Epithelial cell of prostate (primary cell): ENCODE measurements around the gene IRX6.

Experiments used
- DNase-seq: peaks from one replicate; pipeline ENCODE4 v3.0.0-alpha.2; 2011; ENCODE audit warnings: low read depth, low spot score
- H3K27ac ChIP-seq: fragments of 450-650 bp; 2 replicates; pipeline ENCODE4 v1.5.1; 2017; ENCODE audit warnings: mild to moderate bottlenecking

The IRX6 gene

DNA sequence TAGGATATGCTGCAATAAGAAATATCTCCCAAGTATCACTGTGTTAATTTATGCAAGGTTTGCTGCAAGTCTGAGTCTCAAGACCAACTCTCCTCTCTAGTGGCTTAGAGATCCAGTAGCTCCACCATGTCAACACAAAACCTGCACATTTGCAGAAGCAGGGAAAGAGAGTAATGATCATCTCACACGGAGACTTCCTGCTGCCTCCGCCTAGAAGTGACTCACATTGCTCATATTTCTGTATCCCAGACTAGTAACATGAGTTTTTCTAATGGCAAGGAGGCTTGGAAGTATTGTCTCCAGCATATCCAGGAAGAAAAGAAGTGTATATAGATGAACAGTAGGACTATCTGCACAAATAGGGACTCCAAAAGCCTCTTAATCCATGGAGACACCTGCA lies 15.0 kb upstream of the IRX6 start:
- H3K27ac ChIP-seq, result no peak overlapping the region
- DNase-seq, result no peak

DNA sequence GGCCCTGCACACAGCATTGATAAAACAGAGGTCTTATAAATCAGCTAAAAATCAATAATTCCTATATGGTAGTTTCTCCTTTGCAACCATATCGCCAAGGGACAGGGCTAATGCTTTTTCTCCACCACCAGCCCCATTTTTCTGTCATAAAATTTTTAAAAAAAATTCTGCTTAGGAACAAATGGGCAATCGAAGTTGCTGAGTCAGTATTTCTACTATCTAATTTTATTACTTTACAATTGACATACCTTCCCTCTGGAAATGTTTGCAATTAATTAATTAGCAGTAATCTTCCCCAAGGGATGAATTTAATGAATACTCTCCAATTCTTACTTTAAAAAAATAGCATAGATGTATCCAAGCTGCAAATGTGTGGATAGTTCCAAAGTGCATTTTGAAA lies 1.7 kb upstream of the IRX6 start:
- no peak overlapping the region for H3K27ac ChIP-seq
- no peak for DNase-seq

DNA sequence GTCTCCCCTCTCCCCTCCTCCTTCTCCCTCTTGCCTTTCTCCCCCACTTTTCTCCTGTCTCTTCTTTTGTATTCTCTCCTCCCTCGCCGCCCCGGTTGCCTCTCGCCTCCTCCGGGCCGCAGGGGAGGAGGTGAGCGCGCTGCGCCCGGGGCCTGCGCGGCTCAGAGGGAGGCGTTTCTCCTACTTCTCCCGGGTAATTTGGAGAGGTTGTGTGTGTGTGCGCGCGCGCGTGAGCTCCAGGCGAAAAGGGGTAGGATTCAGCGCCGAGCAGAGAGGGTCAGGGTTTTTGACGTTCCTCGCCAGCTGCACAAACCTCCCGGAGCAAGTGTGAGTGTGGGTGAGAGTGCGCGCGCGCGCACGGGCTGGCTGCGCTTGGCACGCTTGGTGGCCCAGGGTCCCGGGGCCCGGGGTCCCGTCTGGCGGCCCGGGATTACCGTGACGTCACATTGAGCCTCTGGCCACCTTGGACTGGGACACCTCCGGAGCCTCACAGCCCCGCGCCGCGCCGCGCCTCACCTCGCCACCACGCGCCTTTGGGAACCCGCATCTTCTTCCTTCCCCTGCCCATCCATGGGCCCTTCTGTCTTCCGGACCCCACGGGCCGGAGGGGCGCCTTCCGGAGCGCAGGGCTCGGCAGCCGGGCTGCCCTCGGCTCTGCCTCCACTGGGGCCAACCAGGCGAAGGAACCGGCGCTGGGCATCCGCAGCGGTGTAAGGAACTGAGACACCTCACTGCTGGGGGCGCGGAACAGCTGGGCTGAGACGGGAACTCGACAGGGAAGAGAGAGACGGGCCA lies 479 bp downstream of the IRX6 start:
- no peak overlapping the region for H3K27ac ChIP-seq
- no peak for DNase-seq

DNA sequence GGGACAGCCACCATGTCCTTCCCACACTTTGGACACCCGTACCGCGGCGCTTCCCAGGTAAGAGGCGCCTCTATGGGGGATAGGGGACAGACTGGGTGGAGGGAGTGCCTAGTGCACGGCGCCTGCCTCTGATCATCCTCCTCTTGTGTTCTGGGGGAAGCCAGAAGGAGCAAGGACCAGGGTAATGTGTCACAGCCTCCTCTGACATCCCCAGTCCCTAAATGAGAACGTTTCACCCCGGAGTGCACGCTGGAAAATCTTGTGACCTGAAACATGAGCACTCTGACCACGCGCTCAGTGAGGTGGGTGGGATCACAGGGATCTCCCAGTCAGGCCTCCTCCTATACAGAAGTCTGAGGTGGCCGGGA lies 1.1 kb downstream of the IRX6 start:
- DNase-seq, result no peak
- H3K27ac ChIP-seq, result no peak overlapping the region

DNA sequence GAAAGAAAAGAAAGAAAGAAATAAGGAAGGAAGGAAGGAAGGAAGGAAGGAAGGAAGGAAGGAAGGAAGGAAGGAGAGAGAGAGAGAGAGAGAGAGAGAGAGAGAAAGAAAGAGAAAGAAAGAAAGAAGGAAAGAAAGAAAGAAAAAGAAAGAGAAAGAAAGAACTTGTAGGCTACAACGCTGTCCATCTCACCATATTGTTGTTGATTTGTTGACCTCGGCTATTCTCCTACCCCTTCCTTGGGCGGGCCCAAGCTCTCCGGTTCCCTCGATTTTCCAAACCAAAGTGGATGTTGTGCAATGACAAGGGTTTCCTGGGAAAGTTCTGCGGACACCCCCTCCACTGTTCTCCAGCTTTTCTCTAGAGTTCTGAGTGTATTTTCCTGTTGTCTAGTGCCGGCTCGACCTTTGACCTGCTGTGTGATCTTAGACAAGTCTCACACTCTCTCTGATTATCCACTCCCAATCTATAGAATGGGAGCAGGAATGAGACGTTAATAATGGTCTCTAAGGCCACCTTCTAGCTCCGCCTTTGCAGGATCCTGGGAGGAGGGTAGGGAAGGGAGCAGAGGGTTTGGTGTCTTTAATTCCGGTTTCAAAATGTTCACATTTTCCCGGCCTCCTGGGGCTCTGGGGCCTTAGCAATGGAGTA lies 1.6 kb downstream of the IRX6 start:
- no peak overlapping the region for H3K27ac ChIP-seq
- DNase-seq, result no peak

DNA sequence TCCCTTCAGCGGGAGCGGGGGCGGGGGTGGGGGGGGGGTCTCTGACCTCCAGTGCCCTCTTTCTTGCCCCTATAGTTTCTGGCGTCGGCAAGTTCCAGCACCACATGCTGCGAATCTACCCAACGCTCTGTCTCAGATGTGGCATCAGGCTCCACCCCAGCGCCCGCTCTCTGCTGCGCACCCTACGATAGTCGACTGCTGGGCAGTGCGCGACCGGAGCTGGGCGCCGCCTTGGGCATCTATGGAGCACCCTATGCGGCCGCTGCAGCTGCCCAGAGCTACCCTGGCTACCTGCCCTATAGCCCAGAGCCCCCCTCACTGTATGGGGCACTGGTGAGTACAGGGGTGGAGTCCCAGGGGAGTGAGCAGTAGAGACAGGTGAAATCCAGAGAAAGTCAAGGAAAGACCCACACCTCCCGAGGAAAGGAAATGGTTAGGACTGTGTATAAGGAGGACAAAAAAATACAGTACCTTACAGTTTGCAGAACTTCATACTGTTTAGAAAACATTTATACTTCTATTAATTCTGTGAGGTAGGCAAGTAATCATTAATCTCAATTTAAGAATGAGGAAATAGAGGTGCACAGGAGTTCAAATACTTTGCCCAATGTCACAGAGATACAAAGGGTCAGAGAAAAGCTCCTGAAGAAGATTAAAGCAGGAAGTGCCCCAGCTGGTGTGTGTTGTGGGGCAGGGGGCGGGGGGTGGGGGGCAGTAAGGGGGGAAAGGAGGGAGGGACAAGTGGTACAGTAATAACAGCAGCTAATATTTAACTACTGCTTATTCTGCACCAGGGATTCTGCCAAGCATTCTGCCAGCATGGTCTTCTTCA lies 2.5 kb downstream of the IRX6 start:
- no peak for DNase-seq
- H3K27ac ChIP-seq, result no peak overlapping the region

DNA sequence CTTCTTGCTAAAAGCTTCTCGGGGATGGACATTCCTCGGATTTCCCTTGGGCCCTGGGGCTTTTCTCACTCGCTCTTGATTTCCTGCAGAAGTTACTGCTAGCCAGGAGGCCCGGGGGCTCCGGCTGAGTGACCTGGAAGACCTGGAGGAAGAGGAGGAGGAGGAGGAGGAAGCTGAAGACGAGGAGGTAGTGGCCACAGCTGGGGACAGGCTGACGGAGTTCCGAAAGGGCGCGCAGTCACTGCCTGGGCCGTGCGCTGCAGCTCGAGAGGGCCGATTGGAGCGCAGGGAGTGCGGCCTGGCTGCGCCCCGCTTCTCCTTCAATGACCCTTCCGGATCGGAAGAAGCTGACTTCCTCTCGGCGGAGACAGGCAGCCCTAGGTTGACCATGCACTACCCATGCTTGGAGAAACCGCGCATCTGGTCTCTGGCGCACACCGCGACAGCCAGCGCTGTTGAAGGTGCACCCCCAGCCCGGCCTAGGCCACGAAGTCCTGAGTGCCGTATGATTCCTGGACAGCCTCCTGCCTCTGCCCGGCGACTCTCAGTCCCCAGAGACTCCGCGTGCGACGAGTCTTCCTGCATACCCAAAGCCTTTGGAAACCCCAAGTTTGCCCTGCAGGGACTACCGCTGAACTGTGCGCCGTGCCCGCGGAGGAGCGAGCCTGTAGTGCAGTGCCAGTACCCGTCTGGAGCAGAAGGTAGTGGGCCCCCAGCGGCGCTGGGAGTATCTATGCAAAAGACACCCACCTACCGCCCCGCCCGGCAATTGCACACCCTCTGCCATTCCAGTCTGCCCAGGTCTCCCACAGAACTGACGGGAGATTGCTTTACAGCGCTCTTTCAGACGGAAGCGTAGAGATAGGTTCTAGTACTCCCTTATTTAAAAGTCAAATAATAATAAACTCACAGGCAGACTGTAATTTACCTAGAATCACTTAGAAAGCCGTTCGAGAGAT lies 4.9 kb downstream of the IRX6 start:
- DNase-seq, result no peak
- no peak overlapping the region for H3K27ac ChIP-seq

DNA sequence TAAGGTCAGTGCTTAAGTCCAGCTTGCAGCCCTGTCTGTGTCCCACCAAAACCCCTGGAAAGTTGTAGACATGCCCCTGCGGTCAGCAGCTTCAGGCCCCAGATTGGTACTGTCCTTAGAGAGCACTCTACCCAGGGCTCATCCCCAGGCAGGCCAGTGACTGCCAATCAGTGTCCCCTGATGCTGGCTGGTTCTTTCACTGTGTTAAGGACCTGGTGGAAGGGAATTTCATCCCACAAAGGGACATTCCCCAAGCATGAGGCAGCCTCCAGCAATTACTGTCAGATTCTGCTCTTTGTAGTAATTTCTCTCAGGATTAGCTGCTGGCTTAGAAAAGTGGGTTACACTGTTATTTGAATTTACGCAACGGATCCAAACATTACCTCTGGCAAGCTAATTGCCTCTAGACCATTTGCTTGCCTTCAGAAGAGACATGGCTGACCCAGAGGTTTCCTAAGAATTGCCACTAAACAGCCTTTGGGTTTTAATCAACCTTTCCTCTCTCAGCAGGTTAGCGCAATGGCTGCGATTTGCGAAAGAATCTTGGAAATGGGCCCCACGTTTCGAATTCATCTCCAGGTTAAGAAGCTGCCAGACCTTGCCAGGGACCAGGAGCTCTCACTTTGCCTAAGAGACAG lies 5.9 kb downstream of the IRX6 start:
- no peak overlapping the region for H3K27ac ChIP-seq
- DNase-seq, result no peak

DNA sequence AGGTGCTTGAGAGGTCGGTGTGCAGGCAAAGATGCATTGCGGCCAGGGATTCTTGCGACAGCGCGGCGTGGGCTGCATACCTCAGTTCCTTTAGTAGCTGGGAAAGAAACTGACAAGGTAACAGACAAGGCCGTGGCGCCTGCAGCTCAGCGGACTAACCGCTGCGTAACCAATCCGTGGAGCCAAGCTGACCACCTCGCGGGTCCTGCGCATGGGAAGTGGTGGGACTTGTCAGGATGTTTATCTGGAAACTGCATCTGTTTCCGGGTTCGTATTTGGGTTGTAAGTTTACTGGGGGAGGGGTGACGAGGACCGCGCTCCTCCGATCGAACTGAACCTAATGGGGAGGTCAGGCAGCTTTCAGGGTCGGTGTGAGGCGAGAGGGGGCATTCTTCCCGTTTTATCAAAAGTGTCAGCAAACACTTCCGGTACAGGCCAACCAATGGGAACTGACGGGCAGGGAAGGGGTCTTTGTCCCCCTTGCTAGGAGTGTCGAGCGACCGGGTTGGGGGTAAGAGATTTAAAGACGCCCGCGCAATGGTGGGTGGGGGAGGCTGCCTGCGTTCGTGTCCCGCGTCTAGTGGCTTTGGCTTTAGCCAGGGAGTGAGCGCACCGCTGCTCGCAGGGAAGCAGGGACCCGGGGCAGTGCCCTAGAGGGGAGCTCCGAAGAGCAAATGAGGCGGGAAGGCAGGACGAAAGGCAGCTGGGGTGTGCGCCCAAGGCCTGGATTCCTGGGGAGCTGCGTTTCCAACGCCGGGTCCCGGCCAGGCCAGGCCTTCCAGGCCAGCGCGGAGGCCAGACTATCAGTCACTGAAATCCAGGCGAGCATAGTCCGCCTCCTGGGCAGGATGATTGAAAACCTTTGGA lies 7.0 kb downstream of the IRX6 start:
- H3K27ac ChIP-seq, result no peak overlapping the region
- no peak for DNase-seq

DNA sequence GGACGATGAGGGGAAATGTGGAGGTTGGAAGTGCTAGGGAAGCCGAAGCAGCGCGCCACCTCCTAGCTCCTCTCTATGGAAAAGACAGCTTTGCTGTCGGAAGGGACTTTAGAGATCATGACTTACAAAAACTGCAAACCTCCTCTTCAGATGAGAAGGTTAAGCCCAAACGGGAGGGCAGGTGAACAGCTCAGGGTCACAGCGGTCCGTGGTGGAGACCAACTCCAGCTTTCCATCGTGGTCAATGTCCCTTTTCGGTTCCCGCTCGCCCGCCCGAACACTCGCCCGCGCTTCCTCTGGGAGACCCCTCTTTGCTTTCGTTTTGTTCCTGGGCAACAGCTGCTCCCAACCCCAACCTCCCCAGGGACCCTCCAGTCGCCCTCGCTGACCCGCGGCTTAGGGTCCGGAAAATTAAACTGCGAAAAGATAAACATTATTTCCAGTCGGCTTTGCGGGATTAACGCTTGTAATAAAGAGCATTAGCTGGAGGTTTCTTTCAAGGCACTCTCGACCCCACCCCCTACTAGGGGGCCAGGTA lies 7.7 kb downstream of the IRX6 start:
- H3K27ac ChIP-seq, result no peak overlapping the region
- no peak for DNase-seq

DNA sequence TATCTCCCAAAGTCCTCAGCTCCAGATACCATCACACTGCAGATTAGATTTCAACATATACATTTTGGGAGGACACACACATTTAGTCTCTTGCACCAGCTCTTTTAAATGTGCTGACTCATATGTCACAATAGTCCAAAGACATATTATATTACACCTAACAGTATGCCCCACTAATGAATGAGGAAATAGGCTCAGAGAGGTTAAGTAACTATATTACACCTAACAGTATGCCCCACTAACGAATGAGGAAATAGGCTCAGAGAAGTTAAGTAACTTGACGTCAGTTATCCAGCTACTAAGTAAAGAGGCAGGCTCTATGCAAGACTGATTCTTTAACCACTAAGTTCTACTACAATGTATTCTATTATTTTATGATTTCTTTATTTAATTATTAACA lies 9.7 kb downstream of the IRX6 start:
- no peak overlapping the region for H3K27ac ChIP-seq
- no peak for DNase-seq

DNA sequence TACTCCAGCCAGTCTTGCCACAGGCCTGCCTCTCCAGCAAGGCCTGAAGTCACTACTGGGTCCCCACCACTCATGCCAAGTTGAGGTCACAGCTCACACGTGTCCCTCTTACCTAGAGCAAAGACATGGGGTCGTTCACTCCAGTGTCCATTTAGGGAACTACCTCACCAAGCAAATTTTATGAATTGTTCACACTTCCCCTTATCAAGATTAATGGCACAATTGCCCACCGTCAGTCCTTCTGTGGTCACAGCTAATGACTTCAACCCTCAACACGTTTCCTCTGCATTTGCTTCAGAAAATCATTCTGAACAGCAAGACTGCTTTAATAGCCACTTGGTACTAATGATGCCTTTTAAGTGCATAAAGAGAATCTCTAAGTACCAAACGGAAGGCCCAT lies 14.6 kb downstream of the IRX6 start:
- H3K27ac ChIP-seq, result no peak overlapping the region
- no peak for DNase-seq

DNA sequence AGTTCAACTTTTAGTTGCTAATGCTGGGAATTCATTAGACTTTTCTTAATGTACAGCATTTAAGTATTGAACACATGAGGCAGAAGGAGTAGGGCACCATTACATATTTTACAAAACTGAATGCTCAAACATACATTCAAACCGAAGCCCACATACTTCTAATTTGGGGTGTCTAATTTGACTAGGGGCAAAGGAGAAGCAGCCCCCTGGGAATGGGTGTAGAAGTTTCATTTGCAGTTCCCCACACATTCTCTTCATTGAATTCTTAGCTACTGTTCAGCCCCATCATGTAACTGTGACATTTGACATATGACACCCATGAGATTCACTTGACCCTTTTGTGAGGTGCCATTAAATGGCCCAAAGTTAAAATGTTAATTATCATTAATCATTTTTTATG lies 16.4 kb downstream of the IRX6 start:
- no peak for DNase-seq
- H3K27ac ChIP-seq, result no peak overlapping the region

DNA sequence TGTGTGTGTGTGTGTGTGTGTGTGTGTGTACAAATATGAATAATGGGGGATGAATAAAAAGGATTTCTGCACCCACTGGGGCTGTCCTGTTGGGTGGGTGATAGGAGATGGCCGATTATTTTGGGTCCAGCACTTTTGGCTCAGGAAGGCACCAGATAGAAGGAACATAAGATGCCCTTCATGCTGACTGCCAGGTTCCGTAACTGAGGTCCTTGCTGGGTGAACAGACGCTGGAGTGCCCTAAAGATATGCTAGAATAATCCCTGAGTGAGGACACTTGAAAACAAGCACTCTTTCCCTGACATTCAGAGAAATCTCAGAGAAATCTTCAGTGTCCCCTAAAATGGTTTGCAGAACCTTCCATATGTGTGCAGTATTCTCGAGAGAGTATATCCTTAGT lies 17.7 kb downstream of the IRX6 start:
- H3K27ac ChIP-seq, result no peak overlapping the region
- no peak for DNase-seq

DNA sequence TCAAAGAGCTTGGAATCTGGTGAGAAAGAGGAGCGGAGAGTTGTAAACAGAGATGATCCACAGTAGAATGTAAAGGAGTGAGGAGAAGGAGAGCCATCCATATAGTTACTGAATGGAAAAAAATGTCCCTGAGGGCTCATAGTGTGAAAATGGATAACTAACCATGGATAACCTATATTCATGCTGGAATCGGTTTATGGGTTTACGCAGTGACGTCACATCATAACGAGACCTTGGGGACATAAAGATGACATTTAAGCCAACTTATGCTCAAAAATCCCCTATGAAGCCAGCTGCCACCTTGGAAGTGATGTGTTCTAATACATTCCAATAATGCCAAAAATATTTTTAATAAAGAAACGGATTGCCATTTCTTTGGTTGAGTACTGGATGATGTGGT lies 22.5 kb downstream of the IRX6 start:
- no peak for DNase-seq
- no peak overlapping the region for H3K27ac ChIP-seq

DNA sequence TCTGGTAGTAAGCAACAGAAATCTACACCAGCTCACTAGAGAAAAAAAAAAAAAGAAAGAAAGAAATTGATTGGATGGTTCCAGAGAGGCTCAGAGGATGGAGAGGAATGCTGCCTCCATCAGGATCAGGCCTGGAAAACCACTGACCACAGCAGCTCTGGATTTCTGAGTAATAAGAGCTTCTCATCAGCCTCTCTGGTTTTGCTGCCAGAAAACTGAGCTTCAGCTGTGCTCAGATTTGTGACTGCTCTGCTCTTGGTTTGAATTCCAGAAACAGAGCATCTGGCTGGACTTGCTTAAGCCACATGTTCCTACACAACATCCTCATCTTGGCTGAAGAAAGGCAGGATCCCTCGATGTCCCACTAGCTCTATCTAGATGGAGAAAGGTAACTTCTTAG lies 25.9 kb downstream of the IRX6 start:
- H3K27ac ChIP-seq, result no peak overlapping the region
- DNase-seq, result no peak

DNA sequence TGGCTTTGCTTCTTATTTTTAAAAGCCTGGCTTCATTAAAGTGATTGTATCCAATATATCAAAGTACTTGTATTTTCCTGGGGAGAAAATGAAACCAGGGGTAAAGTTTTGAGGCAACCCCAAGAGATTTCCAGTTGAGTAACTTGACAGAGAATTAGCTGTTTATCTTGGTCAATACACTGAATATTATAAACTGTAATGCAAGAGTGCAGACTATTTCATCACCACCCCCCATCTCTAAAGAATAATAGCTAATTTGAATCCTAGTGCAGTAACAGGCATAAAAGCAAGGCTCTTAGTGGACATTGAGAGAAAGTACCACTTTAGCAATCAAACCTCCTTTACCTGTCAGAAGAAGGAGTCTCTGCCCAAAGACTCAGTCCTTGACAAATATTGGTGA lies 27.0 kb downstream of the IRX6 start:
- H3K27ac ChIP-seq, result no peak overlapping the region
- no peak for DNase-seq

DNA sequence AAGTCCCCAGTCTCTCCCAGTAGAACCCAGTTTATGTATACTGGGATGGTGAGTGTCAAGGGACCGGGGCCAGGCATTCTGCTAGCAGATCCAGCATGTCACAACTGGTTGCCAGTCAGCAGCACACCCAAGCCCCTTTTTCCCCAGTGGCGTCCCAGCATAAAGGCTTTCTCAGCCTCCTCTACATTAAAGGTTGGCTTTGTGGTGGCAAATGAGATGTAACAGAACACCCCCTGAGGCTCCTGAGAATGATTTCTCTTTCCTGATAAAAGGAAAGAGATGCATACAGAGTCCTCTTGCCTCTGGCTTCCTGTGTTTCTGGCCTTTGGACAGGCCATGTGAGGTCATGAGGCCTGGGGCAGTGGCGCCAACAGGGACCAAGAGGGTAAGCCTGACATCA lies 27.9 kb downstream of the IRX6 start:
- no peak for DNase-seq
- H3K27ac ChIP-seq, result no peak overlapping the region

DNA sequence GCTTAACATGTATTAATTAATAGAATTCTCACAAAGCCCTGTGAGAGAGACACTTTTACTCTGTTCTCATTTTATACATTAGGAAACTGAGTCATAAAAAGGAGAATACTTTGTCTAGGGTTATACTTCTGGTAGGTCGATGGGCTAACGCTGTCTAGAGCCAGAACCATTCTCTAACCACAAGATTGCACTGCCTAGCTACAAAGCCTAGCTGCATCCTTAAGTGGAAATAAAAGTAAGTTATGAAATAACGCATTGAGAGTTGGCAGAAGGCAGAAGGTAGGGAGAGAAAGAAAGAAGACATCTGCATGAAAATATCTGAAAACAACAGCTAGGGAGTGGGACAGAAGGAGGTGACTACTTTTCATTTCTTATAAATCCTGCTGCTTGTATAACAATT lies 33.2 kb downstream of the IRX6 start:
- no peak for DNase-seq

More for the DNA sequence above, 33.2 kb downstream of the IRX6 start:
- H3K27ac ChIP-seq, result no peak overlapping the region
